Right renal pelvis (tissue), 4 donors: ENCODE results near the gene GNAZ. TPM values are rescaled to one million over a fixed set of nuclear protein-coding genes. Genes with fewer than 3 reads are reported as not detected.

Experiments used
- DNase-seq, 4 donors: peaks; one replicate each; pipeline ENCODE4 v3.0.0-alpha.2; 2013; ENCODE audit warnings: low read depth in 4 of 4, low spot score in 3 of 4, missing footprints in 1 of 4
- polyA plus RNA-seq, 4 donors: library from polyadenylated mRNA; unstranded; fragments of 120-200 nt; gene quantifications; one replicate each; pipeline ENCODE4 v1.2.1, GENCODE V29; 2013; ENCODE audit not compliant: insufficient read length in 4 of 4

Gene GNAZ
- polyA plus RNA-seq, 4 donors = 5.6 to 6.4 (median 5.9) TPM

GRCh38 chr22:23090457-23090835, 20.1 kb downstream of the GNAZ start:
- no peak for DNase-seq

- no peak for DNase-seq
Measured at GRCh38 chr22:23091760-23092159, 21.4 kb downstream of the GNAZ start.

GRCh38 chr22:23092217-23092955, 22.1 kb downstream of the GNAZ start:
- DNase-seq = no peak

GRCh38 chr22:23093051-23093788, 22.9 kb downstream of the GNAZ start:
- no peak for DNase-seq

GRCh38 chr22:23094260-23094659, 23.9 kb downstream of the GNAZ start:
- no peak for DNase-seq

GRCh38 chr22:23094695-23095681, 24.7 kb downstream of the GNAZ start:
- DNase-seq = no peak

GRCh38 chr22:23095733-23096342, 25.5 kb downstream of the GNAZ start:
- no peak for DNase-seq

- no peak for DNase-seq
Measured at GRCh38 chr22:23097412-23098229, 27.3 kb downstream of the GNAZ start.

GRCh38 chr22:23098230-23098705, 27.9 kb downstream of the GNAZ start:
- DNase-seq = no peak

GRCh38 chr22:23098718-23099530, 28.6 kb downstream of the GNAZ start:
- DNase-seq = no peak

GRCh38 chr22:23099531-23099804, 29.1 kb downstream of the GNAZ start:
- DNase-seq = no peak

GRCh38 chr22:23100124-23100801, 29.9 kb downstream of the GNAZ start:
- no peak for DNase-seq

- no peak for DNase-seq
Measured at GRCh38 chr22:23101524-23101923, 31.2 kb downstream of the GNAZ start.

GRCh38 chr22:23102002-23102655, 31.8 kb downstream of the GNAZ start:
- DNase-seq = no peak

GRCh38 chr22:23102776-23103175, 32.5 kb downstream of the GNAZ start:
- no peak for DNase-seq

- no peak for DNase-seq
Measured at GRCh38 chr22:23103199-23103954, 33.1 kb downstream of the GNAZ start.
